HepG2 (cell line): ENCODE data around the gene ZG16. TPM values are rescaled to one million over a fixed set of nuclear protein-coding genes. Genes with fewer than 3 reads are reported as not detected.

Experiments used
- MTA1 ChIP-seq: sonication (generic); formaldehyde crosslinking; IDR thresholded peaks from 2 replicates; pipeline ENCODE4 v1.4.0; 2020; ENCODE audit warnings: missing genetic modification reagents, mild to moderate bottlenecking, borderline replicate concordance
- NFE2L1 ChIP-seq: sonication (generic); formaldehyde crosslinking; IDR thresholded peaks from 2 replicates; pipeline ENCODE4 v1.4.0; 2020; ENCODE audit warnings: missing genetic modification reagents, mild to moderate bottlenecking, borderline replicate concordance
- SIN3A ChIP-seq: IDR thresholded peaks from 2 replicates; pipeline ENCODE4 v1.6.1; 2011; ENCODE audit warnings: low read depth, mild to moderate bottlenecking, control low read depth, low read length, borderline replicate concordance
- ZNF292 ChIP-seq: sonication (generic); formaldehyde crosslinking; IDR thresholded peaks from 2 replicates; pipeline ENCODE4 v1.8.1; 2022; ENCODE audit warnings: mild to moderate bottlenecking, low read depth, missing genetic modification reagents, borderline replicate concordance
- ZNF563 ChIP-seq: sonication (generic); formaldehyde crosslinking; IDR thresholded peaks from 2 replicates; pipeline ENCODE4 v1.8.0; 2022; ENCODE audit warnings: mild to moderate bottlenecking, moderate library complexity, missing genetic modification reagents
- ZNF788 ChIP-seq: sonication (generic); formaldehyde crosslinking; IDR thresholded peaks from 2 replicates; pipeline ENCODE4 v1.5.0; 2020; ENCODE audit warnings: mild to moderate bottlenecking, missing genetic modification reagents, borderline replicate concordance
- ZSCAN12 ChIP-seq: sonication (generic); formaldehyde crosslinking; IDR thresholded peaks from 2 replicates; pipeline ENCODE4 v1.9.0; 2021; ENCODE audit warnings: mild to moderate bottlenecking, missing genetic modification reagents
- polyA plus RNA-seq, 8 experiments: library from polyadenylated mRNA; depleted of rRNA in 3 of 8; stranded (reverse) in 7 of 8; unstranded in 1 of 8; fragments of >200 nt; fragmentation: Illumina TruSeq in 4 of 8; extraction: Trizol in 4 of 8; gene quantifications; 2 replicates each; pipeline versions ENCODE4 v1.2.1 to v1.2.3, GENCODE V29; 2011 to 2016; ENCODE audit warnings: low read depth in 4 of 8, missing spikeins in 1 of 8, mixed read lengths in 1 of 8; ENCODE audit not compliant: insufficient read depth in 1 of 8
- total RNA-seq, 5 experiments: library from RNA; depleted of rRNA; stranded (reverse); fragments of >200 nt; fragmentation: Illumina TruSeq; extraction: Trizol; gene quantifications; 2 replicates each; pipeline ENCODE4 v1.2.3, GENCODE V29; 2016; ENCODE audit warnings: low read depth in 1 of 5
- TF ChIP-seq, protein P1 (sequence below): sonication (generic); formaldehyde crosslinking; IDR thresholded peaks from 2 replicates; pipeline ENCODE4 v1.5.0; 2020; ENCODE audit warnings: missing genetic modification reagents, mild to moderate bottlenecking, borderline replicate concordance
- TF ChIP-seq, protein P2 (sequence below): sonication (generic); formaldehyde crosslinking; IDR thresholded peaks from 2 replicates; pipeline ENCODE4 v1.8.1; 2023; ENCODE audit warnings: mild to moderate bottlenecking, missing genetic modification reagents
- TF ChIP-seq, protein P3 (sequence below): sonication (generic); formaldehyde crosslinking; IDR thresholded peaks from 2 replicates; pipeline ENCODE4 v1.5.0; 2020; ENCODE audit warnings: mild to moderate bottlenecking, missing genetic modification reagents, borderline replicate concordance
- TF ChIP-seq, protein P4 (sequence below), 2 experiments: sonication (generic) in 1 of 2; formaldehyde crosslinking in 1 of 2; IDR thresholded peaks; 2 replicates each; pipeline versions ENCODE4 v1.4.0 to v1.6.1; 2016 to 2020; ENCODE audit warnings: borderline replicate concordance in 1 of 2, low read depth in 1 of 2, mild to moderate bottlenecking in 1 of 2, missing genetic modification reagents in 1 of 2

ZG16 gene
- total and polyA plus RNA-seq, 2 of the 13 experiments (the other 11 are each of a cell fraction or from before 2014, with no cell fraction given) = 0.04 to 0.07 TPM

DNA sequence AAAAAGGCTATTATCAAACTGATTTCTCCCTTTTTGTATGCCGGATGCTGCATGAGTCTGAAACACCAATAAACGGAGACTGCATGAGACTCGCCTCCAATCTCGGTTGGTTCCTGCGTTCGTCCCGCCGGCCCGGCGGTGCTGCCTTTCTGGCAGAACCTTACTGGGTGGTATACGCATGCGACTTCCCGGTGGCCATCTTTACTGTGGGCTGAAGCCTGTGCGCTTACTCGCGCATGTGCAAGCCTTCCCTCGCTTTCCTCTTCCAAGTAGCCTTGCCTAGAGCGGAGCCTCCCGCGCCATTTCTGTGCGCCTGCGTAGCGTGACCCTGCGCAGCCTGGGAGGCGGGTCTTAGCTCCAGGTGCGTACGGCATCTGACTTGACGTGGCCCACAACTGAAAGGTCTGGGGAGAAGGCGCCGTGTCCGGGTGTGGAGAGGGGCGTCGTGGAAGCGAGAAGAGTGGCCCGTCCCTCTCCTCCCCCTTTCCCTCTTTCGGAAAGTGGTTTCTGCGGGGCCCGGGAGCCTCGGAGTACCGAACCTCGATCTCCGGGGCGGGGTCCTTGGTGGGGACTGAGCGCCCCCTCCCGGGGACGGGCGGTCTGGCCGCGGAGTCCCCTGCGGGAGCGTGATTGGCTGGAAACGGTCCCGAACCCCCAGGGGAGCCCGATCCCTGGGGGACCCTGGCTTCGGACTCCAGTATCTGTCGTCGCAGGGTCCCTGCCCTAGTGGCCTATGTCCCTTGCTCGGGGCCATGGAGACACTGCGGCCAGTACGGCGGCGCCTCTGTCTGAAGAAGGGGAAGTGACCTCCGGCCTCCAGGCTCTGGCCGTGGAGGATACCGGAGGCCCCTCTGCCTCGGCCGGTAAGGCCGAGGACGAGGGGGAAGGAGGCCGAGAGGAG, 38.0 kb downstream of the ZG16 start, which contains the start of gene PAGR1 (continued):
- TF ChIP-seq, protein P1, sequence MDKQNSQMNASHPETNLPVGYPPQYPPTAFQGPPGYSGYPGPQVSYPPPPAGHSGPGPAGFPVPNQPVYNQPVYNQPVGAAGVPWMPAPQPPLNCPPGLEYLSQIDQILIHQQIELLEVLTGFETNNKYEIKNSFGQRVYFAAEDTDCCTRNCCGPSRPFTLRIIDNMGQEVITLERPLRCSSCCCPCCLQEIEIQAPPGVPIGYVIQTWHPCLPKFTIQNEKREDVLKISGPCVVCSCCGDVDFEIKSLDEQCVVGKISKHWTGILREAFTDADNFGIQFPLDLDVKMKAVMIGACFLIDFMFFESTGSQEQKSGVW = no peak
- TF ChIP-seq SIN3A = peak; percentile 52; the same call in 1 of the 2 replicates
- TF ChIP-seq MTA1 (CRISPR knock-in tag) = peak; percentile 64; the same call in 1 of the 2 replicates
- peak; percentile 4; the same call in 1 of the 2 replicates for TF ChIP-seq ZNF563
- TF ChIP-seq ZNF292 = no peak
- TF ChIP-seq, protein P2, sequence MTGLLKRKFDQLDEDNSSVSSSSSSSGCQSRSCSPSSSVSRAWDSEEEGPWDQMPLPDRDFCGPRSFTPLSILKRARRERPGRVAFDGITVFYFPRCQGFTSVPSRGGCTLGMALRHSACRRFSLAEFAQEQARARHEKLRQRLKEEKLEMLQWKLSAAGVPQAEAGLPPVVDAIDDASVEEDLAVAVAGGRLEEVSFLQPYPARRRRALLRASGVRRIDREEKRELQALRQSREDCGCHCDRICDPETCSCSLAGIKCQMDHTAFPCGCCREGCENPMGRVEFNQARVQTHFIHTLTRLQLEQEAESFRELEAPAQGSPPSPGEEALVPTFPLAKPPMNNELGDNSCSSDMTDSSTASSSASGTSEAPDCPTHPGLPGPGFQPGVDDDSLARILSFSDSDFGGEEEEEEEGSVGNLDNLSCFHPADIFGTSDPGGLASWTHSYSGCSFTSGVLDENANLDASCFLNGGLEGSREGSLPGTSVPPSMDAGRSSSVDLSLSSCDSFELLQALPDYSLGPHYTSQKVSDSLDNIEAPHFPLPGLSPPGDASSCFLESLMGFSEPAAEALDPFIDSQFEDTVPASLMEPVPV = peak; percentile 92; the same call in 1 of the 2 replicates
- TF ChIP-seq, protein P3, sequence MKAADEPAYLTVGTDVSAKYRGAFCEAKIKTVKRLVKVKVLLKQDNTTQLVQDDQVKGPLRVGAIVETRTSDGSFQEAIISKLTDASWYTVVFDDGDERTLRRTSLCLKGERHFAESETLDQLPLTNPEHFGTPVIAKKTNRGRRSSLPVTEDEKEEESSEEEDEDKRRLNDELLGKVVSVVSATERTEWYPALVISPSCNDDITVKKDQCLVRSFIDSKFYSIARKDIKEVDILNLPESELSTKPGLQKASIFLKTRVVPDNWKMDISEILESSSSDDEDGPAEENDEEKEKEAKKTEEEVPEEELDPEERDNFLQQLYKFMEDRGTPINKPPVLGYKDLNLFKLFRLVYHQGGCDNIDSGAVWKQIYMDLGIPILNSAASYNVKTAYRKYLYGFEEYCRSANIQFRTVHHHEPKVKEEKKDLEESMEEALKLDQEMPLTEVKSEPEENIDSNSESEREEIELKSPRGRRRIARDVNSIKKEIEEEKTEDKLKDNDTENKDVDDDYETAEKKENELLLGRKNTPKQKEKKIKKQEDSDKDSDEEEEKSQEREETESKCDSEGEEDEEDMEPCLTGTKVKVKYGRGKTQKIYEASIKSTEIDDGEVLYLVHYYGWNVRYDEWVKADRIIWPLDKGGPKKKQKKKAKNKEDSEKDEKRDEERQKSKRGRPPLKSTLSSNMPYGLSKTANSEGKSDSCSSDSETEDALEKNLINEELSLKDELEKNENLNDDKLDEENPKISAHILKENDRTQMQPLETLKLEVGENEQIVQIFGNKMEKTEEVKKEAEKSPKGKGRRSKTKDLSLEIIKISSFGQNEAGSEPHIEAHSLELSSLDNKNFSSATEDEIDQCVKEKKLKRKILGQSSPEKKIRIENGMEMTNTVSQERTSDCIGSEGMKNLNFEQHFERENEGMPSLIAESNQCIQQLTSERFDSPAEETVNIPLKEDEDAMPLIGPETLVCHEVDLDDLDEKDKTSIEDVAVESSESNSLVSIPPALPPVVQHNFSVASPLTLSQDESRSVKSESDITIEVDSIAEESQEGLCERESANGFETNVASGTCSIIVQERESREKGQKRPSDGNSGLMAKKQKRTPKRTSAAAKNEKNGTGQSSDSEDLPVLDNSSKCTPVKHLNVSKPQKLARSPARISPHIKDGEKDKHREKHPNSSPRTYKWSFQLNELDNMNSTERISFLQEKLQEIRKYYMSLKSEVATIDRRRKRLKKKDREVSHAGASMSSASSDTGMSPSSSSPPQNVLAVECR = peak; percentile 76; the same call in 1 of the 2 replicates
- TF ChIP-seq ZSCAN12 (CRISPR knock-in tag) = no peak; the same call in 1 of the 2 replicates
- TF ChIP-seq ZNF788 = peak; percentile 78; the same call in 1 of the 2 replicates
- no peak for TF ChIP-seq NFE2L1 (CRISPR knock-in tag)
- TF ChIP-seq, protein P4, sequence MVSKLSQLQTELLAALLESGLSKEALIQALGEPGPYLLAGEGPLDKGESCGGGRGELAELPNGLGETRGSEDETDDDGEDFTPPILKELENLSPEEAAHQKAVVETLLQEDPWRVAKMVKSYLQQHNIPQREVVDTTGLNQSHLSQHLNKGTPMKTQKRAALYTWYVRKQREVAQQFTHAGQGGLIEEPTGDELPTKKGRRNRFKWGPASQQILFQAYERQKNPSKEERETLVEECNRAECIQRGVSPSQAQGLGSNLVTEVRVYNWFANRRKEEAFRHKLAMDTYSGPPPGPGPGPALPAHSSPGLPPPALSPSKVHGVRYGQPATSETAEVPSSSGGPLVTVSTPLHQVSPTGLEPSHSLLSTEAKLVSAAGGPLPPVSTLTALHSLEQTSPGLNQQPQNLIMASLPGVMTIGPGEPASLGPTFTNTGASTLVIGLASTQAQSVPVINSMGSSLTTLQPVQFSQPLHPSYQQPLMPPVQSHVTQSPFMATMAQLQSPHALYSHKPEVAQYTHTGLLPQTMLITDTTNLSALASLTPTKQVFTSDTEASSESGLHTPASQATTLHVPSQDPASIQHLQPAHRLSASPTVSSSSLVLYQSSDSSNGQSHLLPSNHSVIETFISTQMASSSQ (IDR thresholded peaks at IDR 0.05; ENCODE audit: low read depth) = no peak
- TF ChIP-seq, protein P4 (CRISPR knock-in tag; IDR thresholded peaks at IDR 0.05; ENCODE audit: borderline replicate concordance) = peak; percentile 71; the same call in 1 of the 2 replicates
